HG03175 (cell line): Measurements from ENCODE around the gene LEPROT.
"Not testable (repeated sequence)": the region's sequence is repeated elsewhere in the genome, so short reads cannot be mapped to it uniquely, and the experiment has no call there.

Experiments used
- ATAC-seq: cut with Tn5 transposase; IDR thresholded peaks from one replicate; pipeline ENCODE4 v1.9.1; 2021; ENCODE audit warnings: mild to moderate bottlenecking, moderate library complexity; ENCODE audit not compliant: unreplicated experiment

LEPROT gene, protein sequence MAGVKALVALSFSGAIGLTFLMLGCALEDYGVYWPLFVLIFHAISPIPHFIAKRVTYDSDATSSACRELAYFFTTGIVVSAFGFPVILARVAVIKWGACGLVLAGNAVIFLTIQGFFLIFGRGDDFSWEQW

DNA sequence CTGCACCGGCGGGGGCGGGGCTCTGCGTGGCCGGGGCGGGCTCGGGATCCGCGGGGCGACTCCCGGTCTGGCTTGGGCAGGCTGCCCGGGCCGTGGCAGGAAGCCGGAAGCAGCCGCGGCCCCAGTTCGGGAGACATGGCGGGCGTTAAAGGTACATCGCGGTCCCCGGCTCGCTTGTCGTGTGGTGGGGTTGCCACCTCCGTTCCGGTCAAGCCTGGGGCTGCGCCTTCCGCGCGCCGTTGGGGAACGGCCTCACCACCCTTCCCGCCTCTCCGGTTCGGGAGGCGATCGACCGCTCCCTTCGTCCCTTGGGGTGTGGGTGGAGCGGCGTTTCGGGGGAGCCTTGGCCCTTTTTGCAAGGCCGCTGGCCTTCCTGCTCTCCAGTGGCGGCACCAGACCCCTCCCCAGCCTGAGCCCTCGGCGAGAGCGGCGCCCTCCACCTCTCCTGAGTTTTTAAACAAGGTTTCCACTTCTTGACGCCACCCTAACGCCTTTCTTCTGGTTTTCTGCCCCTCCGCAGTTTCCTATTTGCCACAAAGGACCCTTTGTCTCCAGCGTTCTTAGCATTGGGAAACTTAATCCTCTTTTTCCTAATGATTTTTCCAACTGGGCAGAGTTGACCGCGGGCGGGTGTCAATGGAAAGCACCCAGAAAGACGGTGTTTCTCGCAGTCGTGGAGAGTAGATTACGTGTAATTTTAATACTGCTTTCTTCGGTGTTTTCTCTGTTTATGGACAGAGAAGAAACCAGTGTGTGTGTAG, at the start of gene LEPROT, which contains the start of gene LEPR:
TSS of gene LEPROT (plus strand) at position 79 of the 761 bp plus-strand sequence. CDS start at position 136, 57 bp downstream.
TSS of gene LEPR (plus strand) at position 79 of the 761 bp plus-strand sequence. CDS start 144,898 bp downstream, outside the sequence.
- peak; percentile 7 for ATAC-seq

DNA sequence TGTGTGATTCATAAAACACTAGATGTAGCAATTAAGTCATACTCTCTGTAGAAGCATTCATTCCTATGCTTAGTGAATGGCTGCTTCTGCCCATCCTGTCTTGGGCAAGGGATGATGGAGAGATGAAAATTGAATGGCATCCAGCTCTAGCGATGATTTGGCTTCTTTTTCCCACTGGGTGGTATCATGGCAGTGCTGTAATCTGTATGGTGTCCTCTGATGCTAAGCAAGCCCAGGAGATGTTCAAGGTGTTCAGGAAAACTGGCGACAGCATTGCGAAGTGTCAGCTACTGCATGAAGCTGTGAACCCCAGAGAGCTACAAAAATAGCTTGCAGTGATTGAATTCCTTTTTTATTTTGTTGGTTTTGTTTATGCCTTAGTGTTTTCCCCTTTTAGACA, 48.9 kb upstream of the LEPROT start:
- no peak for ATAC-seq

DNA sequence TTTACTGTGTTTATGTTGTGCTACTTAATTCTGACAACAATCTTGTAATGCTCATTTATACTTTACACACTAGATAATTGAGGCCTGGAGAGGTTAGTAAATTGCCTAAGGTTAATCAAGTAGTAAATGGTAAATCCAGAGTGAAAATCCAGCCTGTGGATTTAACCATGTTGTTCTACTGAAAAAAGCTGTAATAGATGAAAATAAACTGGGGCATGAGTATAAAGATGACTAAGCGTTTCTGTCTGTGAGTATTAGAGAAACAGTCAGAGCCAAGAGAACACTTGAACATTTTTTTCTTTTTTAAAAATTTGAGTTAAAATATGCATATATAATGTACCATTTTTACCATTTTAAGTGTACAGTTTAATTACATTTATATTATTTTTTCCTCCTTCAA, 47.9 kb upstream of the LEPROT start:
- ATAC-seq, result no peak

DNA sequence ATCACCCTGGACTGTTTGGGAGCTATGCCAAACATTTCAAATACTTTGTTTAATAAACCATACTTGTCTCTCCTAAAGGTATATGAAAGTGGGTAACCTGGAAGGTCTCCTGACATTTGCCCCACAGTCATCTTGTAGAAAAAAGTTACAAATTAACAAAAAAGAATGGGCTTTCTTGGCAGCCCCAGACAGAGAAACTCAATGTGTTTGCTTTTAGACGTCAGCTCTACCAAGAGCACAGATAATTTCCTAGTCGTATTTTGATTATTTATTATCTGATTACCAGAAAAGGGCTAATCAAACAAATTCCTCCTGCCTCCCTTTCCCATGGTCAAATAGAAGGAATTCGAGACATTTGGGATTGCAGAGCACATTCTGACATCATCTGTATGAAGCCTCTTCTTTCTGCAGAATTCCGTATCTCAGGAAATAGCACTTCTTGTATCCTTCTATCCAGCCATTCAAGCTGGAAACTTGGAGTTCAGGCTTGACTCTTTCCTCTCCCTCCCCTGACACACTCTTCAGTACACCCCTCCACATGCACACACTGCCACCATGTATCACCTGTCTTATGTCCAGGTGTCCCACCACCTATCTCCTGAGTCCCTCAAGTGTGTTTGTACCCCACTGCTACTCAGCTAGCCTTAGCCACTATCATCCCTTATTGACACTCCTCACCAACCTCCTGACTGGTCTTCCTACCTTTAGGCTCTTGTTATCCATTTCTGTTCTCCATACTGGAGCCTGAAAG, 42.8 kb upstream of the LEPROT start:
- no peak for ATAC-seq

DNA sequence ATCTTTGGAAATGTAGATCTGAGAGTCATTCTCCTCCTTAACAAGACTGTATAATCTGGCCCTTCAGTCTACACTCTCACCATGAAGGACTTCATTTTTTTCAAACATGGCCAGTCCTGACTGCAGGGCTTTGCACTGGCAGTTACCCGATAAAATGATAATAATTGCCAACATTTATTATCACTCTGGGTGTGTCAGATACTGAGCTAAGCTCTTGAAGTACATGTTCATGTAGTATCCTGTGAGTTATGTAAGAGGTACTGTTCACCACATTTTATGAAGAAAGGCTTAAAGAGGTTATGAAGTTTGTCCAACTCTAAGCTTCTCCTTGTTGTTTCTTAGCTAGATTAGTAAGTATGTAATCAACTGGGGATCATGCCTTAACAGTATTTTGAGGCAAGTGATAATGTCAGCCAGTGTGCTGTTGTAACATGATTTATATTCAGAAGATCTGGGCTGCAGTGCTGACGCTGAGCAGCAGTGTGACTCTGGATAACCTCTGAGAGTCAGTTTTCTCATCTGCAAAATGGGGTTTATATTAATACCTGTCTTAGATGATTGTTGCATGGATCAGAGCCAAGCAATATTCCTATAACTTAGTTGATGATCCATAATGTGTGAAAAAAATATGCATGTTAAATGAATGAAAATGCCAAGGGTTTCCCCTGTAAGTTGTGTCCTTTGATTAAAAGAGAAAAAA, 42.1 kb upstream of the LEPROT start:
- no peak for ATAC-seq

DNA sequence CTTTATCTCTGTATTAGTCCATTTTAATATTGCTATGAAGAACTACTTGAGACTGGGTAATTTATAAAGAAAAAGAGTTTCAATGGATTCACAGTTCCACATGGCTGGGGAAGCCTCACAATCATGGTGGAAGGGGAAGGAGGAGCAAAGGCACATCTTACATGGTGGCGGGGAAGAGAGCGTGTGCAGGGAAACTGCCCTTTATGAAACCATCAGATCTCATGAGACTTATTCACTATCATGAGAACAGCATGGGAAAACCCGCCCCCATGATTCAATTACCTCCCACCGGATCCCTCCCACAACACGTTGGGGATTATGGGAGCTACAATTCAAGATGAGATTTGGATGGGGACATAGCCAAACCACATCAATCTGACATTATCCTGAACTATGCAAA, 36.0 kb upstream of the LEPROT start:
- ATAC-seq, result not testable (repeated sequence)

DNA sequence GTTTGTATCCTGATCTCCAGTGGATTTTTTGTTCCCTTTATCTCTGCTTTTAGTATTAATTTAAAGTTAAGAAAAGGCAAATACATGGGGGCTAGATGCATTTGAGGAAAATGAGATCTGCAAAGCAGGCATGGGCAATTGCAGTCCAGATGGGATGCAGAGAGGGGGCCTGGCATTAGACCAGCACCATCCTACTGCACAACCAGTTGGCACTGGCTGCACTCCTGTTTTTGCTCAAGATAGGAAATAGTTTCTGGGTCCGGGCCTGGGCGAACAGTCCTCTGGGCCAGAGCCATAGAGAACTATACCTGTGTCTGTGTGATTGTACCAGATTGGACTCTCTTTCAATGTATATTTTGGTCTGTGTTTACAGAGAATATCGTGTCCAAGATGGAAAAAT, 34.0 kb upstream of the LEPROT start:
- ATAC-seq, result no peak

DNA sequence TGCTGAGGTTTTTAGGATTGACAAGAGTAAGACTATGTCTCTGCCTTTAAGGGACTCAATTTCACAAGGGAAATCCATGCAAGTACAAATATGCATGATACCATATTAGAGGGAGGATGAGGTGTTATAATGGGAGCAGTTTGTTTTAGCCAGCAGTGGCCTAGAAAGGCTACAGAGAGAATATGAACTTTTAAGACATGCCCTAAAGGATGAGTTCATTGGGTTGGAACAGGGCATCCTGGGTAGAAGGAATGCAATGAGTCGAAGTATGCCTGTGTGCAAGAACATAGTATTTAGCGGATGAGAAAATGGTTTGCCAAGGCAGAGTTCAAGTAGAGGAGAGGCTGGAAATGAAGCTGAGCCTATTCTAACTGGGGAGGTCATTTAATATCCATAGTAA, 32.6 kb upstream of the LEPROT start:
- ATAC-seq, result no peak

DNA sequence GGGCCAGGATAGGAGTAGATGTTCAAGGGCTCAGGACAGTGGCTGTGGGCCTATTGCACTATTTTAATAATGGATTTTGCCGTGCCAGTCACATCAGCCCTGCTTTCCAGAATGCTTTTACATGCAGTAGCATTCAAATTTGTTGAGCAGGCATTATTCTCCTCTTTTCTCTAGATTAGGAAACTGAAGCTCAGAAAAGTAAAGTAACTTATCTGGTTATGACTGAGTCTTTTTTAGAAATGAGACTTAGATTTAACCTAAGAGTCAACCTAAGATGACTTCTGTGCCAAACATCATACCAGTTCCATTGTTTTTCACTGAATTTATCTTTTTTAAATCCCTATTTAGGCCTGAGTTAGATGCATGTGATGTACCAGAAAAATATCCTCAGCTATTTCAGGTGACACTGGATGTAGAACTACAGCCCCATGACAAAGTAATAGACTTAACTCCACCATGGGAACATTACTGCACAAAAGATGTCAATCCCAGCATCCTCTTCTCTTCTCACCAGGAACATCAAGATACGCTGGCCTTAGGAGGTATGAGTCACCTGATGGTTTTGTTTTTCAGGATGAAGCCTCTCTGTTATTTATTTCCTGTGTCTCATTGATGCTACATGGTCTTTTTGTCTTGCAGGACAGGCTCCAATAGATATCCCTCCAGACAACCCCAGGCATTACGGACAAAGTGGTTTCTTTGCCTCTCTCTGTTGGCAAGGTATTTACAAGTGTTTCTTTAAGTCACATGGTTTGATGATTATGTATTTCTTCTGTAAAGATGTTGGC, 31.4 kb upstream of the LEPROT start:
- ATAC-seq, result no peak

DNA sequence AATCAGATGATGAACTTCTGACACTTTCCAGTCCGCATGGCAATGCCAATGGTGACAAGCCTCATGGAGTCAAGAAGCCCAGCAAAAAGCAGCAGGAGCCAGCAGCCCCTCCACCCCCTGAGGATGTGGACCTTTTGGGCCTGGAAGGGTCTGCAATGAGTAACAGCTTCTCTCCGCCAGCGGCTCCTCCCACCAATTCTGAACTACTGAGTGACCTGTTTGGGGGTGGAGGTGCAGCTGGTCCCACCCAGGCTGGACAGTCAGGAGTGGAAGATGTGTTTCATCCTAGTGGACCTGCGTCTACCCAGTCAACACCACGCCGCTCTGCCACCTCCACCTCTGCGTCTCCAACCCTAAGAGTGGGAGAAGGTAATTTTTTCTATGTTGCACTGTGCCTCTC, 28.0 kb upstream of the LEPROT start:
- ATAC-seq, result no peak

DNA sequence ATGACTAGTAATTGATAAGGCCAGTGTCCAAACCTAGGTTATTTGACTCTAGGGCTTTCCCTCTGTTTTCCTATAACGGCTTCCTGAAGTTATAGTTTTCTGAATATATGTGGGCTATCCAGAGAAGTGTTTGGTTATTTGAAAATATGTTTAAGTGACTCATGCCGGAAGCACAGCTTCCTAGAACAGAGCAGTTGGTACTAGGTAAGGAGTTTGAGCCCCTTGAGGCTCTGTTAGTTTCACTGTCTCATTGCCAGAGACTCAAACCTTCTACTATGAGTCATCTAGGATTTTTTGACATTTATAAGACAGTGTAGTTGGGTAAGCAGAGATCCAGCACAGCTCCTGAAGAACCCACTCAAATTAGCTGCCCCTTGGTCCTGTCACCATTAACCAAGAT, 27.1 kb upstream of the LEPROT start:
- ATAC-seq, result peak; percentile 97

DNA sequence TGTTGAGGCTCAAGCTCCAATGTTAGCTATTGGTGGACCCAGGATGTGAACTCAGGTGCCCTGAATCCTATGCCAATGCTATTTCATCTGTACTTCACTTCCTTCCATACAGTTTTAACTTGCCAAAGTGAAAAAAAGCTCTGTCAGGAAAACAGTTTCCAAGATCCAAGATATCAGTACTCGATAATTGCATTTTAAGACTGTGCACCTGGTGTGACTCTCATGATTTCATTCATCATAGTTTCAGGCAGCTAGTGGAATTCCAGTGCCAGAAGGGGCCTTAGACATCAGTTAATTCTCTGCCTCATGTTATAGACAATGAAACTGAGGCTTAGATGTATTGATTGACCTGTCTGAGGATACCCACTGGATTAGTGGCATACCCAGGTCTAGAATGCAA, 26.5 kb upstream of the LEPROT start:
- ATAC-seq, result no peak

DNA sequence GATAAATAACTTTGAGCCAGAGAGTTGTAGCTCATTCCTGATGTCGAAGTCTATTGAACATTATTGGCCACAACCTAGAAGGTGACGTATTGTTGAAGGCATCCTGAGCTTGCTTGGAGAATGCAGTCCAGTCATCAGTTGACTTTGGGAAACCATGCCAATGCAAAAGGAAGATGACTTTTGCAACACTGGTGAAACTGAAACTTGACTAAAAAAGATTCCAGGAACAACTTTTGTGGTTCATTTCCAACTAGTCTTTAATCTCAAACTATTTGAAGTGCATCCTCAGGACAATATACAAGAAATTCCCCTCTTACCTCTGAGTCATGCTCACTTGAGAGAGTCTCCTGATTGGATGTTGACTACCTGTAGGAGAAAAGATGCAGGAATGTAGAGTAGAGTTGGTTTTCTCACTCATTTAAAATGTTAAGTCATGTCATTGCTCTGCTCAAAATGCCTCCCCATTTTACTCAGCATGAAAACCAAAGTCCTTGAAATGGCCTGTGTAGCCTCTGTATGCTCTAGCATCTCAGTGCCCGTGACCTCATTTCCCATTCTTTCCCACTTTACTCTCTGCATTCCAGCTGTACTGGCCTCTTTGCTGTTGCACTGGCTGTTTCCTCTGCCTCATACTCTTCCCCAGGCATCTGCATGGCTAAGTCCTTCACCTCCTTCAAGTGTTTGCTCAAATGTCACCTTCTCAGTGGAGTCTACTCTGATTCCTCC, 24.4 kb upstream of the LEPROT start:
- no peak for ATAC-seq

DNA sequence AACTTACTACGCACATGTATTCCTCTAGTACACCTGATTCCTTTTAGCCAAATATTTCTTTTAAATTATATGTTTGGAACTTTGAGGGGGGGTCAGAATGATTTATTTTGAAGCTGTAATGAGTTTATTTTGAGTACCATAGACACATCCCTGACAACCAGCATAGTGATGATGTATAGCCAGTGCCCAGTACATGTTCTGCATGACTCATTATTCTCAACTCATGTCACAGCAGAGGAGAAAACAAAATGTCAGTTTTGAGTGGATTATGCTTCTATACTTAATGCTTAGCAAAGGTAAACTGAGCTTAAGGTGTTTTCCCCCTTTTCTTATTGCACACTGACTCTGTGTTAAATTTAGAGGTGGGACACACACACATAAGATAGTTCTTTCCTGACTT, 22.4 kb upstream of the LEPROT start:
- no peak for ATAC-seq

DNA sequence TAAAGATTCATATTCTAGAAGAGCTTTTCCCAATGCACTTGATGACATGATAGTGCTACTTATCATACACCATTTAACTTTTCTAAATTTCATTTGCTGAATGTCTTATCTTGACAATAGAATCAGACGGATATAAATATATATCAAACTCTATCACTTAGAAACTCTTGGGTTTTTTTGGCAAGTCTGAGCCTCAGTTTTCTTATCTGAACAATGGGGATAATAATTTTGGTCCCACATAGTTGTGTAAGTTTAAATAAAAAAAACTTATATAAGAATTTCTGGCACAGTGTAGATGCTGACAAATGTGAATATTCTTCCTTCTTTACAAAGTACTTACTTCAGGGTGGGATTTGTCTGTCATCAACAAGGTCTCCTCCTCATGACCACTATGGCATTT, 21.5 kb upstream of the LEPROT start:
- no peak for ATAC-seq

DNA sequence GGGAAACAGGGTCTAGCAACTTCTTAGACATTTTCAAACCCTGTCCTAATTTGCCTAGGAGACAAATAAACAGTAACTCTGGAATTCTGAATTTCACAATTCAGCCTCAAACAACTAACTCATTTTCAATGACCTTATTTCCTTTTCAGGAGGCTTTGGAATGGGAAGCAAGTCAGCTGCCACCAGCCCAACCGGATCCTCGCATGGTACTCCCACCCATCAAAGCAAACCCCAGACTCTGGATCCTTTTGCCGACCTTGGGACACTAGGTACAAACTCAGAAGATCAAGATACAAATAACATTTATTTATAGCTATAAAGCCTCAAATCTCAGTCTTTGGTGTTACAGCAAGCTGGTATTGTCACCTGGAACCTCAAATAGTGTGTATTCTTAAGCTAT, 18.9 kb upstream of the LEPROT start:
- no peak for ATAC-seq

DNA sequence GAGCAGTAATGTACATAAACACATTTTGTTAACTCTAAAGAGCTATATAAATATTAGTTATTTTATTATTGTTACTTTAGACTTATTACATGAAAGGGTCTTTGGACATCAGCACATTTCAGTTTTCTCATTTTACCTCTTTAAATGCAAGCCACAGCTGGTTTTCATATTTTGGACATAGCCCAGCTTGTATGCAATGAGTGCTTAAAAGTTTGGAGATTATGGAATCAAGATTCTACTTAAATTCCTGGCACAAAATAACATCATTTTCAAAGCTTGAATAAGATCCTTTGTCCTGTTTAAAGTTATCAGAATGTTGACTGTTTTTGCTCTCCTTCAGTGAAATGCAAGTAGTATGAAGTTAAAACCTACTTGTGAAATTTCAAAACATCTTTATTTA, 15.5 kb upstream of the LEPROT start:
- no peak for ATAC-seq

DNA sequence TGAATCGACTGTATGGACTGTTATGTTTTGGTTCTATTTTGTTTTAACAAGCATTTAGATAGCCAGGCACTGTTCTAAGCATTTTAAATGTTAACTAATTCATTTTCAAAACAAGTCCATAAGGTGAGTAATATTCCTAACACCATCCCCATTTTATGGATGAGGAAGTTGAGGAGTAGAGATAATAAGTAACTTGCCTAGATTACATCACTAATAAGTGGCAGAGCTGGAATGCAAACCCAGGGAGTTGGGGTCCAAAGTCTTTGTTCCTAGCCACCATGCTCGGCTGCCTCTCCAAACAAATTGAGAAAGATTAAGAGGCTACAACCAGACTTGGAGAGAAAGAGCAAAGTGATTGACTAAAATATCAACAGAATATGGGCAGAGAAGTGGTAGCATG, 12.6 kb upstream of the LEPROT start:
- ATAC-seq, result no peak

DNA sequence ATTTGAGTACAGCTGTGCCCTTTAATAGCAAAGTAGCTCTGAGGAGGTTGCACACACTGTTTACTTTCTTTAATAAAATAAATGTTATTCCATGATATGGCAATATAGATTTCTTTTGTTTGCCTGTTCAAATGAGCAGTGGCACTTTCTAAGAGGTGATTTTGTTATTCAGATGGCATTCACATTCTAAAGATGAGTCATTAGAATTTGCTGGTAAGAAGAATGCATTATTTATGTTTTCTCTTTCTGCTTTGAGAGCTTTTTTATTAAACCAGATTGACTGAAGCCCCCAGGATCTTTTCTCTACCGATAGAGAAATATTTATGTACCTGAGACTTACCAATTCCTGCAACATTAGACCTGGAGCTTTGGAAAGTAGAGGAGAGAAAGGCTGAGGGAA, 11.2 kb upstream of the LEPROT start:
- ATAC-seq, result no peak

DNA sequence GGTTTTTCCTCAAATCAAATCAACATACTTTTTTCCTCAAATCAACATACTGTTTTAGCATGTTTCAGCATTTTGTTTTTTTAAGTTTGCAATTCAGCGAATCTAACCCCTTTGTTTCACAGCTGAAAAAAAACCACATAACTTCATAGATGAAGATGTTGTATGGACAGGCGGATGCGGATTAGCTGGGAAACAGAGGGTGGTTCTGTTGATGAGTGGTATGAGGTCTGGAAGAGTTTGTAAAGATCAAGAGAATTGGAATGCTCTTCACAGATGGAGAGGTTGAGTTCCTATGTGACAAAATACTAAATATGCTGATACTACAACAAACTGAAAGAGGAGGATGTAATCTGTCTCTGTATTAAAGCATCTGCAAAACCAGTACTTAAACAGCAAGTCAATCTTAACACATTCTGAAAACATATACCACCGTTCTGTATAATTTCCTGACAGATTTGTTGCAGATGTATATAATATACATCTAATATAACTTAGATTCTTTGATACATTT, 10.6 kb upstream of the LEPROT start:
- no peak for ATAC-seq
